GM13977 (cell line): ENCODE measurements around the gene MAG.

Experiments
- DNase-seq: peaks from one replicate; pipeline ENCODE4 v3.0.0; 2012; ENCODE audit warnings: low spot score
- CTCF ChIP-seq: IDR thresholded peaks from 2 replicates; pipeline ENCODE4 v1.5.1; 2012; ENCODE audit warnings: mild to moderate bottlenecking, control low read depth; ENCODE audit not compliant: insufficient read depth; ENCODE audit errors: extremely low read depth, missing control alignments
- in situ Hi-C: fragments of 300-500 bp; cut with MboI; formaldehyde crosslinking; loops from one replicate; pipeline ENCODE4 v1.12.0; 2022; ENCODE audit warnings: low sequenced_read_pairs, low pct_unique_long_range_greater_than_20kb, mixed read lengths, inconsistent platforms; ENCODE audit not compliant: unreplicated experiment

Gene MAG, protein sequence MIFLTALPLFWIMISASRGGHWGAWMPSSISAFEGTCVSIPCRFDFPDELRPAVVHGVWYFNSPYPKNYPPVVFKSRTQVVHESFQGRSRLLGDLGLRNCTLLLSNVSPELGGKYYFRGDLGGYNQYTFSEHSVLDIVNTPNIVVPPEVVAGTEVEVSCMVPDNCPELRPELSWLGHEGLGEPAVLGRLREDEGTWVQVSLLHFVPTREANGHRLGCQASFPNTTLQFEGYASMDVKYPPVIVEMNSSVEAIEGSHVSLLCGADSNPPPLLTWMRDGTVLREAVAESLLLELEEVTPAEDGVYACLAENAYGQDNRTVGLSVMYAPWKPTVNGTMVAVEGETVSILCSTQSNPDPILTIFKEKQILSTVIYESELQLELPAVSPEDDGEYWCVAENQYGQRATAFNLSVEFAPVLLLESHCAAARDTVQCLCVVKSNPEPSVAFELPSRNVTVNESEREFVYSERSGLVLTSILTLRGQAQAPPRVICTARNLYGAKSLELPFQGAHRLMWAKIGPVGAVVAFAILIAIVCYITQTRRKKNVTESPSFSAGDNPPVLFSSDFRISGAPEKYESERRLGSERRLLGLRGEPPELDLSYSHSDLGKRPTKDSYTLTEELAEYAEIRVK

GRCh38 chr19:35291916-35292315 is at the start of gene MAG:
TSS of gene MAG (plus strand) at chr19:35292161. CDS start at chr19:35295409, 3,248 bp downstream.
- TF ChIP-seq CTCF: no peak
- in situ Hi-C loops: no loop called here
- no peak for DNase-seq

- no peak for TF ChIP-seq CTCF
- in situ Hi-C loops: no loop called here
- DNase-seq: no peak
These were observed 45.4 kb upstream of the MAG start for GRCh38 chr19:35246466-35247092.

DNA sequence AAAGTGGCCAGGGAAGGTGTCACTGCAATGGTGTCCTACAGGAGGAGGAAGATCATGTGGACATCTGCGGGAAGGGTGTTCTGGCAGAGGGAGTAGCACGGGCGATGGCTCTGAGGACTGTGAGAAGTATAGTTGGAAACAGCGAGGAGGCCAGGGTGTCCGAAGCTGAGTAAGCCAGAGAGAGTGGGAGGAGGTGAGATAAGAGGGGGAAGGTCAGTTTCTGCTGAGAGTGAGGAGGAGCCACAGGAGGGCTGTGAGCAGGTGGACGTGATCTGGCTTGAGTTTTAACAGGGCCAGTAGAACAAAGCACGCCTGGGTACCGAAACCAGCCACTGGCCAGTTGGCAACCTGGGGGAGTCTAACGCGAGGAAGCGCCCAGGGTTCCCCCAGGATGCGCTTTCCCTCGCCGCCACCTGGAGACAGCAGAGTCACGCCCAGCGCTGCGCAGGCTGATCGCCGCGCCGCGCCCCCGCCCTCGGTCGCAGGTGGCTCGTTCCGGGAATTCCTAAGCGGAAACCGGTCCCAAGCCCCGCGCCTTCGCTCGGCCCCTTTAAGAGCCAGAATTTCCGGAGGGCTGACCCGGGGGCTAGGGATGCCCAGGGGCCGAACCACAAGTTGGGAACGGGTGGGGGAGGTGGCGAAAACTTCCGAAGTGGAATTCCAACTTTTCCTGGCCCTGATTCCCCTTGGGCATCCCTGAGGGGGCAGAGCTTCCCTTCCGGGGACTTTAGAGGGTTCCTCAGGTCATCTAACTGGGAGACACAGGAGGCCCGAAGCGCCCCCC is 44.2 kb upstream of the MAG start:
- in situ Hi-C loops: no loop called here
- peak; percentile 84 for DNase-seq
- peak; percentile 56 for TF ChIP-seq CTCF

DNA sequence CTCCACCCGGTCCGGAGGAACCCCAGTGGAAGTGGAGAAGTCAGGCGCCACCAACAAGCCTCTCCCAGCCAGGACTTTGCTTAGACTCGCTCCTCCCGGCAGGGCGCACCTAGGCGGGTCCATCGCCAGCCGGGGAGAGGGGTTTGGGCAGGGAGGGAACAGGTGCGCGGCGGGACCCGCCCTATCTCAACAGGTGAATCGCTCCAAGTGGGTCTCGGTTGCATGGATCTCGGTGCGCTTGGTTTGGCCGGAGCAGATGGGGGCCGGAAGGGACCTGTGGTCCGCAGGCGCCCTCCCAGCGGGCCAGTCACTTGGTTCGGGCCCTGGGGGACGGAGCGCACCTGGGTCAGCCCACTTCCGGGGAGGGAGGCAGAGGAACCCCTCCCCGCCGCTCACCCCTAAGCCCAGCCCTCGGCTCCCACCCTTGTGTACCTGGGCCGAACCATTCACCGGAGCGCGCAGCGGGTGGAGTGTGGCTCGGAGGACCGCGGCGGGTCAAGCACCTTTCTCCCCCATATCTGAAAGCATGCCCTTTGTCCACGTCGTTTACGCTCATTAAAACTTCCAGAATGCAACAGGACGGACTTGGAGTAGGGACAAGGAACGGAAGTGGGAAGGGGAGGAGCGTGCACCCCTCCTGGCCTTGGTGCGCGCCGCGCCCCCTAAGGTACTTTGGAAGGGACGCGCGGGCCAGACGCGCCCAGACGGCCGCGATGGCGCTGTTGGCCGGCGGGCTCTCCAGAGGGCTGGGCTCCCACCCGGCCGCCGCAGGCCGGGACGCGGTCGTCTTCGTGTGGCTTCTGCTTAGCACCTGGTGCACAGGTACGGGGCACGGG is 43.4 kb upstream of the MAG start, which contains the start of gene LSR:
Gene LSR, plus strand, starts transcription at position 693 of the 836 bp plus-strand sequence. Its CDS starts 21 bp downstream, at position 714.
- TF ChIP-seq CTCF: no peak
- in situ Hi-C loops: no loop called here
- peak; percentile 97 for DNase-seq

DNA sequence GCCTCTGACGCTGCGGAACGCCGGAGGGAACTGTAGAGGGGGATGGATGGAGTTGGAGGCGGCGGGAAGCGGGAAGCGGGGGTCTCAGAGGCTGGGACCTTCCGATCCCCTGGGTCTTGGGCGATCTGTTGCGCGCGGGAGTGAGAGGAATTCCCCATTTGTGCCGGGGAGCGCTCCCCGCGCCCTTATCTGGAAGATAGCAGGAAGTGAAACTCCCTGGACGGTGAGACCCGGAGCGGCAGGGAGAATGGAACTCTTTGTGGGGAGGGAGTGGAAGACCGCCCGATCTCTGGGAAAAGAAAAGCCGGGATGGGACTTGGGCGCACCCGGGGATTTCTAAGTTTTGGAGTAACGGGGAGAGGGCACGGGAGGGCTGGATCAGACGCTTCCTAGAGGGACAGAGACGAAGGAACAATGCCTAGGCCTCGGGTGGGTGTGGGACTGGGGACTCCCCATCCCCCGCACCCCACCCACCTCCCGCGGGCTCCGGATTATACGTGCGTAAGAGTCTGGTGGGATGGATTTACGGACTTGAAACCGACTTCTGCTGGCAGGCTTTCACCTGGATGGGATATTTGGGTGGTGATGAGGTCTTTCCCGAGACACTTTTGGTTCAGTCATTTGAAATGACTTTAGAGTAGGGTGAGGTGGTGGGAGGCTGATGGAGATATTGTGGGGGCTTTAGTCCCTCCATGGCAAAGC is 42.7 kb upstream of the MAG start:
- DNase-seq: peak; percentile 45

More for the DNA sequence above, 42.7 kb upstream of the MAG start:
- TF ChIP-seq CTCF: no peak
- in situ Hi-C loops: no loop called here
